ENCODE measurements around the gene TGFB2. TPM values are rescaled to one million over a fixed set of nuclear protein-coding genes. Genes with fewer than 3 reads are reported as not detected.

TGFB2 gene
- total and polyA plus RNA-seq, 2 donors (not counting 3 experiments of a cell fraction or from before 2014, with no cell fraction given) = 21.2 to 43.5 TPM

DNA sequence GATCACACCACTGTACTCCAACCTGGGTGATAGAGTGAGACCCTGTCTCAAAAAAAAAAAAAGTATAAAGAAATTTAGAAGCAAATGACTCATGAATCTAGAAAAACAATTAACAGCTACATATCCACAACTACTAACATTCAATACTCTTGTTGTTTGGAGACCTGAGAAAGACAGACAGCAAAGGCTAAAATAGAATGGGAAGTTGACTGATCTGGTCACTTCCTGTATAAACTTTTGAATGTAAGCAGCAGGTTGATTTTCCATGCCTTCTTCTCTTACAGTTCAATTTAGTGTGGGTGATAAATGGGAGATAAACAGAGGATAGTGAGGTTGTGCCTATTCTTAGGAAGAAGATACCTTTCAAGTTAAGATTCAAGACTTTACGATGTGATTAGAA lies 85.2 kb downstream of the TGFB2 start:
- FAIRE-seq = peak; percentile 59
- H4K20me1 ChIP-seq (replicated peaks; ENCODE audit: control insufficient read depth, extremely low read depth, insufficient read depth, low read length) = no peaks in the 10 kb centered on the region
- dilution Hi-C loops (cut with MboI; ENCODE audit: extremely low pct_ligation_motif_present, low sequenced_read_pairs) = no loop called here
- TF ChIP-seq, protein P1, sequence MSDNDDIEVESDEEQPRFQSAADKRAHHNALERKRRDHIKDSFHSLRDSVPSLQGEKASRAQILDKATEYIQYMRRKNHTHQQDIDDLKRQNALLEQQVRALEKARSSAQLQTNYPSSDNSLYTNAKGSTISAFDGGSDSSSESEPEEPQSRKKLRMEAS (IDR thresholded peaks at IDR 0.05; ENCODE audit: insufficient read depth, insufficient read length) = no peak
- TF ChIP-seq POLR2AphosphoS5 (IDR thresholded peaks at IDR 0.05; ENCODE audit: insufficient read depth, low read depth, low read length) = no peak
- H3K4me1 ChIP-seq (ENCODE audit: control insufficient read depth, extremely low read depth, insufficient read depth, low read length) = peaks cover 9% of the 10 kb centered on the region
- H3K27me3 ChIP-seq (ENCODE audit: control insufficient read depth in 2 of 2, insufficient read depth in 2 of 2, low read length in 2 of 2) = no peaks in the 10 kb centered on the region
- no peak overlapping the region for H2AFZ ChIP-seq (ENCODE audit: low read depth, low read length)
- peak overlapping the region; percentile 18 for H3K27ac ChIP-seq (ENCODE audit: insufficient read depth, low read depth, low read length)
- peak overlapping the region; percentile 4 for H3K4me2 ChIP-seq (ENCODE audit: insufficient read depth, low read length)
- intact Hi-C loops (cut with micrococcal nuclease) = no loop called here
- no peaks in the 10 kb centered on the region for H3K36me3 ChIP-seq (ENCODE audit: control insufficient read depth in 2 of 2, extremely low read depth in 1 of 2, insufficient read depth in 2 of 2, low read length in 2 of 2)
- H3K79me2 ChIP-seq (ENCODE audit: control insufficient read depth, insufficient read depth, low read length) = no peaks in the 10 kb centered on the region
- ChIA-PET POLR2A (no interaction called here), CTCF (interaction anchor here (0.8 to 1.4 kb wide), 3 partner anchors 64 to 1231 kb away, joined by 3 to 4 read pairs (median 4); no protein-coding TSS in a partner anchor)
- H3K9me1 ChIP-seq (replicated peaks; ENCODE audit: control insufficient read depth, extremely low read depth, insufficient read depth, low read length) = no peaks in the 10 kb centered on the region
- no peak overlapping the region for H3K9ac ChIP-seq (replicated peaks; ENCODE audit: extremely low read depth, insufficient read depth, low read length)
- H3K9me3 ChIP-seq (replicated peaks; ENCODE audit: control insufficient read depth, insufficient read depth, low read length) = no peaks in the 10 kb centered on the region
- BruUV-seq (replicated peaks) = no TSS peak
- no peak overlapping the region for H3K4me3 ChIP-seq (replicated peaks in 1 of 3; ENCODE audit: insufficient read depth in 1 of 3, low read depth in 1 of 3, low read length in 3 of 3)
- DNase-seq (ENCODE audit: low read depth, low spot score) = peak; percentile 65

GRCh38 chr1:218430822-218431221 lies 85.7 kb downstream of the TGFB2 start:
- H3K27me3 ChIP-seq (ENCODE audit: control insufficient read depth in 2 of 2, insufficient read depth in 2 of 2, low read length in 2 of 2) = no peaks in the 10 kb centered on the region
- H3K9ac ChIP-seq (replicated peaks; ENCODE audit: extremely low read depth, insufficient read depth, low read length) = no peak overlapping the region
- DNase-seq (ENCODE audit: low read depth, low spot score) (peak; percentile 85), FAIRE-seq (peak; percentile 33)
- H4K20me1 ChIP-seq (replicated peaks; ENCODE audit: control insufficient read depth, extremely low read depth, insufficient read depth, low read length) = no peaks in the 10 kb centered on the region
- H3K4me3 ChIP-seq (replicated peaks in 1 of 3; ENCODE audit: insufficient read depth in 1 of 3, low read depth in 1 of 3, low read length in 3 of 3) = no peak overlapping the region
- H3K9me3 ChIP-seq (replicated peaks; ENCODE audit: control insufficient read depth, insufficient read depth, low read length) = no peaks in the 10 kb centered on the region
- H3K9me1 ChIP-seq (replicated peaks; ENCODE audit: control insufficient read depth, extremely low read depth, insufficient read depth, low read length) = no peaks in the 10 kb centered on the region
- intact Hi-C loops (cut with micrococcal nuclease) = no loop called here
- no peaks in the 10 kb centered on the region for H3K79me2 ChIP-seq (ENCODE audit: control insufficient read depth, insufficient read depth, low read length)
- dilution Hi-C loops (cut with MboI; ENCODE audit: extremely low pct_ligation_motif_present, low sequenced_read_pairs) = no loop called here
- peak overlapping the region; percentile 11 for H3K27ac ChIP-seq (ENCODE audit: insufficient read depth, low read depth, low read length)
- no peak overlapping the region for H2AFZ ChIP-seq (ENCODE audit: low read depth, low read length)
- TF ChIP-seq, protein P1 (IDR thresholded peaks at IDR 0.05; ENCODE audit: insufficient read depth, insufficient read length) = no peak
- no peak for TF ChIP-seq EZH2 (IDR thresholded peaks at IDR 0.05; ENCODE audit: borderline replicate concordance, low read depth, low read length, severe bottlenecking)
- no peak for TF ChIP-seq POLR2A (IDR thresholded peaks at IDR 0.05; ENCODE audit: low read depth, low read length)
- TF ChIP-seq POLR2AphosphoS5 (IDR thresholded peaks at IDR 0.05; ENCODE audit: insufficient read depth, low read depth, low read length) = no peak
- TF ChIP-seq FOS (IDR thresholded peaks at IDR 0.05; ENCODE audit: borderline replicate concordance, insufficient read depth, low read length) = no peak
- no peak for TF ChIP-seq GATA2 (IDR thresholded peaks at IDR 0.05; ENCODE audit: insufficient read depth, insufficient read length, low read depth, low read length)
- TF ChIP-seq MYC (IDR thresholded peaks at IDR 0.05; ENCODE audit: low read depth, low read length) = no peak
- TF ChIP-seq CTCF (IDR thresholded peaks at IDR 0.05; ENCODE audit: extremely low read depth in 1 of 2, insufficient read depth in 1 of 2, low read depth in 1 of 2, low read length in 2 of 2) = no peak
- TF ChIP-seq JUN (IDR thresholded peaks at IDR 0.05; ENCODE audit: borderline replicate concordance, insufficient read depth, insufficient read length, low read depth) = no peak
- no peaks in the 10 kb centered on the region for H3K36me3 ChIP-seq (ENCODE audit: control insufficient read depth in 2 of 2, extremely low read depth in 1 of 2, insufficient read depth in 2 of 2, low read length in 2 of 2)
- CTCF ChIA-PET = interaction anchor here (0.8 to 1.4 kb wide), 3 partner anchors 64 to 1230 kb away, joined by 3 to 4 read pairs (median 4); no protein-coding TSS in a partner anchor
- H3K4me1 ChIP-seq (ENCODE audit: control insufficient read depth, extremely low read depth, insufficient read depth, low read length) = peaks cover 9% of the 10 kb centered on the region
- H3K4me2 ChIP-seq (ENCODE audit: insufficient read depth, low read length) = peak overlapping the region; percentile 4
- POLR2A ChIA-PET = interaction anchor here (0.6 kb wide), 1 partner anchor 40 kb away, joined by 3 read pairs; no protein-coding TSS in a partner anchor
- BruUV-seq (replicated peaks) = no TSS peak
